Body of pancreas (tissue), 4 donors: ENCODE data around the gene WDR75. TPM values are rescaled to one million over a fixed set of nuclear protein-coding genes. Genes with fewer than 3 reads are reported as not detected.

Source experiments
- ATAC-seq: fragments of 150-250 bp; one replicate; pipeline ENCODE4 v1.9.1; 2016
- DNase-seq, 4 donors: peaks; one replicate each; pipeline ENCODE4 v3.0.0-alpha.2; 2019
- H3K27ac ChIP-seq, 4 donors: fragments of 200-600 bp; sonication (generic); 1 replicate in 3 of 4; 2 replicates in 1 of 4; pipeline versions ENCODE4 v1.5.1 to v1.6.1; 2016 to 2019; ENCODE audit warnings: mild to moderate bottlenecking in 1 of 4, mixed read lengths in 1 of 4, moderate library complexity in 1 of 4
- H3K27me3 ChIP-seq, 2 donors: fragments of 200-600 bp; sonication (generic); one replicate each; pipeline ENCODE4 v1.6.0; 2016; ENCODE audit warnings: mild to moderate bottlenecking in 1 of 2
- H3K36me3 ChIP-seq, 2 donors: fragments of 200-600 bp; sonication (generic); replicated peaks in 1 of 2; 2 replicates each; pipeline ENCODE4 v1.5.1; 2016; ENCODE audit warnings: low read depth in 2 of 2; ENCODE audit not compliant: insufficient read depth in 1 of 2
- H3K4me1 ChIP-seq: fragments of 200-600 bp; sonication (generic); one replicate; pipeline ENCODE4 v1.6.0; 2016
- H3K4me3 ChIP-seq, 2 donors: fragments of 200-600 bp; sonication (generic); 1 replicate in 1 of 2; 2 replicates in 1 of 2; pipeline ENCODE4 v1.5.1; 2016 to 2019
- H3K9me3 ChIP-seq, 3 donors: fragments of 200-600 bp; sonication (generic); 1 replicate in 2 of 3; 2 replicates in 1 of 3; pipeline ENCODE4 v1.5.1; 2016
- CTCF ChIP-seq, 7 experiments: fragments of 450-650 bp in 4 of 7; fragments of 200-600 bp in 3 of 7; sonication (generic) in 3 of 7; IDR thresholded peaks; one replicate each; pipeline ENCODE4 v1.5.1; 2016 to 2019; ENCODE audit warnings: antibody characterized with exemption in 7 of 7
- POLR2A ChIP-seq, 3 donors: fragments of 450-650 bp; IDR thresholded peaks; one replicate each; pipeline ENCODE4 v1.6.1; 2016; ENCODE audit warnings: antibody characterized with exemption in 3 of 3, mild to moderate bottlenecking in 2 of 3
- WGBS, 2 donors: methylation state at CpG; one replicate each; pipeline ENCODE4 v1.1.5; 2017; 5-methylcytosine and 5-hydroxymethylcytosine counted together
- intact Hi-C: fragments of 100-400 bp; cut with DNase I; formaldehyde crosslinking; loops from one replicate; pipeline ENCODE4 v1.15.1; 2023
- total RNA-seq, 2 donors: library from RNA; depleted of rRNA; stranded (reverse); fragments of >200 nt; gene quantifications; one replicate each; pipeline ENCODE4 v1.1.0, GENCODE V29; 2016

Gene WDR75
- total RNA-seq, result 10 to 100 TPM; 14.2 to 26.2 TPM

- TF ChIP-seq CTCF (IDR thresholded peaks at IDR 0.05) (peak in 3 of 7 experiments; percentile 21 to 25 (median 23)), POLR2A (IDR thresholded peaks at IDR 0.05) (peak; percentile 35 to 94 (median 91))
- H3K27me3 ChIP-seq, result no peaks in the 10 kb centered on the region
- H3K36me3 ChIP-seq, result no peaks in the 10 kb centered on the region
- intact Hi-C loops, result loop anchor here (10.0 kb wide), 1 partner anchor 114 kb away; no protein-coding TSS in a partner anchor
- peak within 1 kb of the TSS; percentile 80 to 94 (median 88) for H3K27ac ChIP-seq
- ATAC-seq (peak; percentile 99), DNase-seq (peak; percentile 92 to 95 (median 93))
- peaks cover 25% of the 10 kb centered on the region for H3K4me1 ChIP-seq
- no peaks in the 10 kb centered on the region for H3K9me3 ChIP-seq
- 0% methylated on average over 43 to 48 of the region's 48 CpGs for WGBS, 2 donors
- peak within 1 kb of the TSS; percentile 59 to 75 for H3K4me3 ChIP-seq
Observed at GRCh38 chr2:189440947-189441708, at the start of gene WDR75. Gene WDR75 (plus strand): TSS chr2:189441474. CDS start chr2:189441493, 19 bp downstream.

GRCh38 chr2:189393440-189394111, 47.7 kb upstream of the WDR75 start:
- TF ChIP-seq CTCF (IDR thresholded peaks at IDR 0.05), result no peak
- Histone ChIP-seq H3K4me3 (no peak overlapping the region), H3K4me1 (no peaks in the 10 kb centered on the region), H3K27me3 (no peaks in the 10 kb centered on the region), H3K9me3 (no peaks in the 10 kb centered on the region), H3K27ac (peak overlapping the region in 1 of 4 donors; percentile 21), H3K36me3 (no peaks in the 10 kb centered on the region)
- ATAC-seq (peak; percentile 18), DNase-seq (no peak)
- intact Hi-C loops, result no loop called here
- WGBS, 2 donors, result 79 to 85% methylated on average over 2 of the region's 2 CpGs

GRCh38 chr2:189394525-189394924, 46.7 kb upstream of the WDR75 start:
- Histone ChIP-seq H3K36me3 (no peaks in the 10 kb centered on the region), H3K27ac (no peak overlapping the region), H3K4me3 (no peak overlapping the region), H3K9me3 (no peaks in the 10 kb centered on the region), H3K27me3 (no peaks in the 10 kb centered on the region), H3K4me1 (no peaks in the 10 kb centered on the region)
- ATAC-seq (no peak), DNase-seq (no peak)
- TF ChIP-seq POLR2A (IDR thresholded peaks at IDR 0.05), result no peak
- no peak for TF ChIP-seq CTCF (IDR thresholded peaks at IDR 0.05)
- intact Hi-C loops, result no loop called here

GRCh38 chr2:189402932-189403331, 38.3 kb upstream of the WDR75 start:
- Histone ChIP-seq H3K27ac (no peak overlapping the region), H3K36me3 (no peaks in the 10 kb centered on the region), H3K9me3 (no peaks in the 10 kb centered on the region), H3K4me3 (no peak overlapping the region), H3K4me1 (peaks cover 5% of the 10 kb centered on the region), H3K27me3 (no peaks in the 10 kb centered on the region)
- intact Hi-C loops, result loop anchor here (10.0 kb wide), 1 partner anchor 868 kb away; no protein-coding TSS in a partner anchor
- no peak for DNase-seq
- ATAC-seq, result no peak
- 64 to 83% methylated on average over 5 of the region's 5 CpGs for WGBS, 2 donors
- TF ChIP-seq POLR2A (IDR thresholded peaks at IDR 0.05) (no peak), CTCF (IDR thresholded peaks at IDR 0.05) (no peak)
